Activated effector memory CD4-positive, alpha-beta T cell treated with anti-CD3 and anti-CD28 coated beads, Interleukin-2, amount 50 U/mL, for 16 hours (primary cell): ENCODE measurements around the gene TSC22D3.
"Not testable (repeated sequence)": the region's sequence is repeated elsewhere in the genome, so short reads cannot be mapped to it uniquely, and the experiment has no call there.

Experiments
- DNase-seq: peaks from one replicate; pipeline ENCODE4 v3.0.0-alpha.2; 2020

The TSC22D3 gene

DNA sequence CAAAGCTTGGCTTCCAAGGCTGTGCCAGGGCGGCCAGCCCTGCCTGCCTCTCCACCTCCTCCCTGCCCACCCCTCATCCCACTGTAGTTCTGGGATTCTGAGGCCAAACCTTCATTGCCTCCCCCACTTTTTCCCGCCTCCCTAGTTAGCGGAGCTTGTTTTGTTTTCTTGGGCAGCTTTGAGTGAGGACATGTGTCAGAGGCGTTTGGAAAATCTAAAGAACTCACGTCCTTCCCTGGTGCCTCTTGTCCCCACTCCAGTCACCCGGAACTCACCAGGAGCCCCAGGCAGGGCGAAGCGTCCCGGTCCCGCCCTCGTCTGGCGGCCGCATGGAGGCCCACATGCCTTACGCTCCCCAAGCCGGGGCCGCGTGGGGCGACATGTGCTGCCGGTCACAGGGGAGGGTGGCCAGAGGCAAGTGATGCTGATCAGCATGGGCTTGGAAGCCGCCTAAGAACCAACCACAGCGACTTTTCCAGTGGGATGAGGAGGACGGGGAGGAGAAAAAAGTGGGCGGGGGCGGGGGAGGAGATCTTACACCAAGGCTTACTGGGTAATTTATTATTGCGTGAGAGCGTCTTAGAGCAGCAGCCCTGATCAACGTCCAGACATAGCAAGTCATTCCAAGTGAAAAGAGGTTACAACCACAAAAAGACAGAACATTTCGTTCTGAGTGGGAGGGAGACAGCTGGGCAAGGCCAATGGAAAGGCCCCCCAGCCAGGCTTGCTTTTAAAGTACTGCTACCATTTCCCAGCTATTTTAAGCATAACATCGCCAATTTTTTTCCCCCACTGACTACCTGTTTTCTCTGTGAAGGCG, 98.8 kb downstream of the TSC22D3 start:
- DNase-seq: peak; percentile 85

GRCh38 chrX:107675823-107676555, 99.6 kb downstream of the TSC22D3 start:
- DNase-seq: peak; percentile 66

- no peak for DNase-seq
Measured at GRCh38 chrX:107675365-107675654, 100.3 kb downstream of the TSC22D3 start.

GRCh38 chrX:107674480-107675364, 100.9 kb downstream of the TSC22D3 start:
- peak; percentile 75 for DNase-seq

- DNase-seq: peak; percentile 95
Measured at GRCh38 chrX:107673933-107674479, 101.6 kb downstream of the TSC22D3 start.

- no peak for DNase-seq
Measured at GRCh38 chrX:107673431-107673830, 102.2 kb downstream of the TSC22D3 start.

GRCh38 chrX:107672955-107673378, 102.6 kb downstream of the TSC22D3 start:
- peak; percentile 88 for DNase-seq

DNA sequence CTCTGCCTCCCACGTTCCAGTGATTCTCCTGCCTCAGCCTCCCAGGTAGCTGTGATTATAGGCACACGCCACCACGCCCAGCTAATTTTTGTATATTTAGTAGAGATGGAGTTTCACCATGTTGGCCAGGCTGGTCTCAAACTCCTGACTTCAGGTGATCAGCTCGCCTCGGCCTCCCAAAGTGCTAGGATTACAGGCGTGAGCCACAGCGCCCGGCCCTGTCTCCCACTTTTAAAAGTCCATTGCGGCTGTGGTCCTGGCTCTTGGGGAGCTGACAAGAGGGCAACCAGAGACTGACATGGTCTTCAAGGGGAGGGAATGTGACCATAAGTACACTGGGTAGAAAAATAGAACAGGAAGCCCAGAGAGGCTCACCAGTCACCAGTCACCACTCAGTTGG, 104.3 kb downstream of the TSC22D3 start:
- DNase-seq: not testable (repeated sequence)

DNA sequence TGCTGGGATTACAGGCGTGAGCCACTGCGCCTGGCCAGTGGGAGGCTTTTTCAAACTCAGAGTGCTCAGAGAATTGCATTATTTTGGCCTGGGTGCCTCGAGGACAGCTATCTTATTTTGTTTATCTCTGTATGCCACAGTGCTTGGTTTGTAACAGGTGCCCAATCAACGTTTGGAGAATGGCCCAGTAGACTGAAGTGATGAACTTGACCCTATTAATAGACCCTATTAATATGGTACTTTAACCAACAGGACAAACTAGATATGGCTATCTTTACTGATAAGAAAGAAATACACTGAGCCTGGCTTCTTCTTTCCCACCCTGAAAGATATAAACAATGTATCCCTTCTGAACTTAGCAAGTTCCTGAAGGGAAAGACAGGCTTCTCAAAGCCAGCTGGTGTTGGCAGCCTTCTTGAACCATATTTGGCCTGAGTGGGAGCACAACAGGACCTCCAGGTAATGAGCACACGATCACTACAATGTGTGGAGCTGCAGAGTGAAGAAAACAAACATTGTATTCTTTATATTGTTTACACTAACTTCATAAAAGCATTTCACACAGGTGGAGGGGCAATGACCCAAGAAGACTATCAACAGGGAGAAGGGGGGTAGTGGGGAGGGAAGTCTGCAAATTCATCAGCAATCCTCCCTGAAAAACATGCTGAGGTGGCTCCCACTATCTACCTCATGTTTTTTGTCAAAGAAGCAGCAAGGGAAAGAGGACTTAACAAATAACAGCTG, 105.5 kb downstream of the TSC22D3 start:
- no peak for DNase-seq

DNA sequence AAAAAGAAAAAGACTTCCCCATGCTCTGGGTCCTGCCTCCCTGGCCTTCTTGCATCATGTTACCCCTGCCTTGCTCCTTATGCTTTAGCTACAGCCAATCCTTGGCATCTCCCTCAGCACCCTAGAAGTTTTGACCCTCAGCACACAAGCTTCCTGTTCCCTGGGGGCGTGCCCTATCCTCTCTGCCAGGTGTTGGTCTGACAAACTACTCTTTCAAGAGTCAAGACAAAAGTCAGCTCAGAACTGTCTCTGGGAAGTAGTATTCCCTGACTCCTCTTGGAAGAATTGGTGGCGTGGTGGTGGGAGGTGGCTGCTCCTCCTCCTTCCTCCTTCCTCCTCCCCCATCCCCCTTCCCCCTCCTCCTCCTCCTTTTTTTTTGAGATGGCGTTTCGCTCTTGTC, 106.3 kb downstream of the TSC22D3 start:
- DNase-seq: no peak

DNA sequence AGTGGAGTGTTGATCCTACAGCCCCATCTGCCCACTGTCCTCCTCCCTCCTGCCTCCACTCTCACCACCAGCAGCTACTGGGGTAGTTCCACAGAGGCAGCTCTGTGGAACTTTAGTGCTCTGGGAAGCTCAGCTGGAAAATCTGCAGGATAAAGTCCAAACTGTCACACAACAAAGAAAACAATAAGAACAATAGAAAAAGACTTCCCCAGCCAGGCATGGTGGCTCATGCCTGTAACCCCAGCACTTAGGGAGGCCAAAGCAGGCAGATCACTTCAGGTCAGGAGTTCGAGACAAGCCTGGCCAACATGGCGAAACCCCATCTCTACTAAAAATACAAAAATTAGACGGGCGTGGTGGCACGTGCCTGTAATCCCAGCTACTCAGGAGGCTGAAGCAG, 106.9 kb downstream of the TSC22D3 start:
- not testable (repeated sequence) for DNase-seq

- DNase-seq: no peak
Measured at GRCh38 chrX:107667426-107667825, 108.2 kb downstream of the TSC22D3 start.

DNA sequence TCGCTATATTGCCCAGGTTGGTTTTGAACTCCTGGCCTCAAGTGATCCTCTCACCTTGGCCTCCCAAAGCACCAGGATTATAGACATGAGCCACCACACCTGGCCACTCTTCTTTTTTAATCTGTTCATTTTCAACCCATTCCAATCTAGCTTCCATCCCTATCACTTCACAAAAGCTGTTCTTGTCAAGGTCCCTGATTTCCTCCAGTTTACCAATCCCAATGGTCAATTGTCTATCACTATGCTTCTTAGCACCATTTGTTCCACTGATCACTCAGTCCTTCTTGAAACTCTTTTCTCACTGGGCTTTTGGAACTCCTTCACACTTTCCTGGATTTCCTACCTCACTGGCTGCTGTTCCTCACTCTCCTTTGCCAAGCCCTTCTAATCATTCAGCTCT, 108.7 kb downstream of the TSC22D3 start:
- no peak for DNase-seq
